Anterior cingulate cortex (tissue), 58 donors: ENCODE measurements around the gene HOMER2.

Source experiments
- DNase-seq, 58 donors: peaks; one replicate each; lab custom pipeline; 2025; lab: John Stamatoyannopoulos, UW

Gene HOMER2

DNA sequence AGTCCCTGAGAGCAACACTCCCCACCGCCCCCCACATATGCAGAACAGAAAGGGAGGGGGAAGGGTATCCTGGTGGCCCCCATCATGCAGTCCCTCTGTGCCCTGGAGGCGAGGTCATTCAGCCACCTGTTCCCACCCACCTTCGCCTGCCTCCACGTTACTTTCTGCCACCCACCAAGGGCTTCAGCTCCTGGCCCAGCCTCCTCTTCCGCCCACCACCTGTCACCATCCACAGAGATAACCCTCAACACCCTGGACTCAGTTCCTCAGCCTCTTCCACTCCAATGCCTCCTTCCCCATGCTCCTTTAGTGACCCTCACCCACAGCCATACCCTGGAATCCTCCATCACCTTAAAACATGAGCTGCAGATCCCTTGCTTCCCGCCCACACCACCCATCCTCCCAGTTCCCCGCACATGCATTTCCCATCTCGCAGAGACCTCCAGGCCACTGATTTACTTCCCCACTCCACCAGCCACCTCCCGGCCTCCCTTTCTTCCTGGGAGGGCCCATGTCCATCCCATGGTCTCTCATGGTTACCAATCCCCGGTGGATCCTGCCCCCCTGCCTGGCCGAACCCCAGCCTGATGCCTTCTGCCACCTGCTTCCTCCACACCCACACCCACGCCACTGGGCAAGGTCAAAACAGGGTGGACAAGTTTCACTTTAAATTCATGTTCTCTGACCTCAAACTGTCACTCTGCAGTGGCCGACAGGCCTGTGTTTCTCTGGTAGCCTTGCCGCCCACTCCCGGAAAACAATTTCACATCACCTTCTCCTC lies 18.2 kb downstream of the HOMER2 start:
- DNase-seq: no peak

DNA sequence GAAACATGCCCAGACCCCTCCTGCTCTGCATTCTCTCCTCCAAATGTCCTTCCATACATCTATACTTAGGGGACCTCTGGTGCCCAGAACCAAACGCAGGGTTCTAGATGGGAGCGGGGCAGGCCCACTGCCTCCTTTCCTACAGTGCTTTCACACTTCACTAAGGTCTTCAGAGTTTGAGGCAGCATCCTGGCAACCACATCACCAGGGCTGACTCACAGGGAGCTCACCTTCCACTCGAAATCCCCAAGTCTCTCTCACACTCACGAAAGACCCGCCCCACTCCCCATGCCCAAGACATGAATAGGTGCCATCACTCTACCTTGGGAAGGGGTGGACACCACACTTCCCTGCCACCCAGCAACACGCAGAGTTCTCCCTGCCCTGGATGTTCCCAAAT lies 18.9 kb downstream of the HOMER2 start:
- no peak for DNase-seq

DNA sequence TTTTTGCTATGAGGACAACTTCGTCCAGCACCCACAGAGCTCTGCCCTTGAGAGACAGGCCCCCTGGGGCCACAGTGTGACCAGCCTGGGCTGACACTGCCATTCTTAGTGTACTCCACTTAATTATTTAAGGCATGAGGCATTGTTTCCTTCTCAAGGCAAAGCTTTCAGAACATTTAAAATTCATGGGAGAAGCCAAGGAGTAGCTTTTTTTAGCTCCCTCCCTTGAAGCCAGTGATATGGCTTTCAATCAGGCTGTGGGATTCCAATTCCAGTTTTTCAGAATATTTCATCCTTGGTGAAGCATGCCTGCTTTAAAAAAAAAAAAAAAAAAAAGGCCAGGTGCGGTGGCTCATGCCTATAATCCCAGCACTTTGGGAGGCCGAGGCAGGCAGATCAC lies 21.3 kb downstream of the HOMER2 start:
- DNase-seq: peak in 1 of 58 donors; percentile 45

- DNase-seq: no peak
These were observed 22.1 kb downstream of the HOMER2 start for GRCh38 chr15:82930461-82930860.

- no peak for DNase-seq
These were observed 23.8 kb downstream of the HOMER2 start for GRCh38 chr15:82928711-82929110.

DNA sequence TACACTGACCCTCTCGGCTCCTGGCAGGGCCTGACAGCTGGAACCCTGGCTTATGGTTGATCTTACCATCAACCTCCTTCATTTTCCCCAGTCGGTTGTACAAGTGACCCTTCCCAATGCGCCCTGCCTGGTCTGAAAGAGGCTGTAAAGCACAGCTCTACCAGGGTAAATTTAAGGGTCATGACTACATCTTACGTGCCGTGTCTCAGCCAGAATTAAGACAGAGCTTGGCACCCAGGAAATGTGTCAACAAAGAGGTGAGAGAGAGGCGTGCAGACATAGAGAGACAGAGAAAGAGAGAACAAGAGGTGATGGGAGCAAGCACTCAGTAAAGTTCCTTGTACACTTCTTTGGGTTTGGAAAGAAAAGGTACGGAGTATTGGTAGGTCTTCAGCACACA lies 28.8 kb downstream of the HOMER2 start:
- DNase-seq: no peak

GRCh38 chr15:82922737-82923136 lies 29.8 kb downstream of the HOMER2 start:
- no peak for DNase-seq

DNA sequence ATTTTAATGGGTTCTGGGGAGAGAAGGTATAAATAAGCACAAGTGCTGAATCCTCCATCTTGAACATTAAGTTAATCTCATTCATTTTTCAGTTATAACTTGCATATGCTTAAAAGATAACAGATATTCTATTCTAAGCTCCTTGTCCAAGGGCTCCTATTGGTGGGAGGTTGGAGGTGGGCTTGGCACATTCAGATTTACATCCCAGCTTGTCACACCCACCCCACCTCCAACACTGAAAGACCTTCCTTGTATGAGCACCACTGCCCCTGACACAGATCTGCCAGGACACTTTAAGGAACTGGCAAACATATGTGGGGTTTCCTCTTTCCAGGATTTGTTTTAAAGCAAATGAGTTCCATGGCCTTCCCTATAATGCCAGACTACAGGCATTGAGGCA lies 30.6 kb downstream of the HOMER2 start:
- DNase-seq: no peak

DNA sequence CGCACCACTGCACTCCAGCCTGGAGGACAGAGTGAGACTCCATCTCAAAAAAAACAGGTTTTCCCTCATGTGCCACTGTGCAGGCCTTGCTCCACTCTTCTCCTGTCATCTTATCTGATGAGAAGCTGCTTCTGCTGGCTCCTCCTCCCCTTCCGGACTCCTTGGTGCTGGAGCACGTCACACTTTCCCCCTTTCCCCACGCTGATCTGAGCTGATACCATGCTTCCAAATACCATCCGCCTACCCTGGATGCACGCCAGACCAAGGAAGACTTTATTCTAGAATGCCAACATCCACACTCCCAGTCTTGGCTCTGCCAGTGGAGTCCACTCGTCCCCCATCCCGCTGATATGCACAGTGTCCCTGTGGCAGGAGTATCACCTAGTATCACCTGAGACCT lies 31.3 kb downstream of the HOMER2 start:
- peak in 3 of 58 donors; percentile 6 to 14 (median 10) for DNase-seq

- no peak for DNase-seq
These were observed 33.2 kb downstream of the HOMER2 start for GRCh38 chr15:82919231-82919886.

DNA sequence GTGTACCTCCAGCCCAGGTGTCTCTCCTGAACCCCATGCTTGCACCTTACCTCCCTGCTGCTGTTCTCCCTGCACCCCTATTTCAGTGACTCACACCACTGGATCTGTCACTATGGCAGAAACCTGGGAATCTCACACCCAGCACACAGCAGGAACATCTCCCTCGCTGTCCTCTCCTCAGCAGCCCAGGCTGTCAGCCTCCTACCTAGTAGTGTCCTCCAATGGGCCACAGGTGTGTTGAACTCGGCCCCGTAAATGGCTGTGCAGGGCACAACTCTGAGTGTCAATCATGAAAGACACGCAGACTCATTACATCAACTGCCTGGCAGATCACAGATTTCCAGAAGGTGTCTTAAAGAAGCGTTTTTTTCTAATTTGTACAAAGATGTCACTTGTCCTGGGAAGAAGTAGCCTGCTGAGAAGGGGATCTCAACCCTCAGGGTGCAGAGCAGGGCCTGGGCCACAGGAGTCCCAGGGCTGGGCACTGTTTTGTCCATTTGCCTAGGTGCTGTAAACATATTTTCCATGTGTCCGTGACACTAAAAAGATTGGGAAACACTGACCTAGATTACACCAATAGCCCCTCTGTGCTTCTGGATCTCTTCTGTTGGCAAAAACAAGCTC lies 33.8 kb downstream of the HOMER2 start:
- no peak for DNase-seq

- no peak for DNase-seq
These were observed 34.4 kb downstream of the HOMER2 start for GRCh38 chr15:82918162-82918561.

DNA sequence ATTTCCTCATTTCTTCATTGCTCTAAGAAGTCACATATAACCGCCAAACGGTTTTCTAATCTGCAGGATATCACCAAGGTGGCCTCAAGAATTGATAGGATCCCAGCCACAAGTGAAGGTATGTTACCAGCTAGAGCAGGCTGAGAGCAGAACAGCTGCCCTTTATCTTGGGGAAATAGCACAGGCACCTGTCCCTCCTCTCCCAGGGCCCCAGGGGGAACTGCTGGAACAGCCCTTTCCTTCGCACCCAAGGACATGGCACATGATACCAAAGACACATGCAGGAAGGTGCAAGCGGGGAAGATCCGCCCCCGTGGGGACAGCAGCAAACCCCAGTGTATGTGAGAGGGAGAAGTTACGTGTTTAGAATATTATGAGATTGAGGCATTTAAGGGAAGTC lies 35.3 kb downstream of the HOMER2 start:
- no peak for DNase-seq

- no peak for DNase-seq
These were observed 36.2 kb downstream of the HOMER2 start for GRCh38 chr15:82916161-82916952.

- no peak for DNase-seq
These were observed 38.1 kb downstream of the HOMER2 start for GRCh38 chr15:82914396-82914795.

DNA sequence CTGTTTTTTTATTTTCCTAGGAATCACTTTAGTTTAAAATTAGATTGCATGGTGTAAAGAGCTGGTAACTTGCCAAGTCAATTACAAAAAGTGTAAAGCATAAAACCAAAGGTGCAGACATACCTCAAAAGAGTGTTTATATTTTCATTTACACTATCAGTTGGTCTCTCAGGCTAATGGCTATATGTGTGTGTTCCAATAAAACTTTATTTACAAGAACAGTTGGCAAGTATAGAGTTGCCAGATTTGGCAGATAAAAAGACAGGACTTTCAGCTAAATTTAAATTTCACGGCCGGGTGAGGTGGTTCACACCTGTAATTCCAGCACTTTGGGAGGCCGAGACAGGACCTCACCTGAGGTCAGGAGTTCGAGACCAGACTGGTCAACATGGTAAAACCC lies 41.1 kb downstream of the HOMER2 start:
- no peak for DNase-seq

DNA sequence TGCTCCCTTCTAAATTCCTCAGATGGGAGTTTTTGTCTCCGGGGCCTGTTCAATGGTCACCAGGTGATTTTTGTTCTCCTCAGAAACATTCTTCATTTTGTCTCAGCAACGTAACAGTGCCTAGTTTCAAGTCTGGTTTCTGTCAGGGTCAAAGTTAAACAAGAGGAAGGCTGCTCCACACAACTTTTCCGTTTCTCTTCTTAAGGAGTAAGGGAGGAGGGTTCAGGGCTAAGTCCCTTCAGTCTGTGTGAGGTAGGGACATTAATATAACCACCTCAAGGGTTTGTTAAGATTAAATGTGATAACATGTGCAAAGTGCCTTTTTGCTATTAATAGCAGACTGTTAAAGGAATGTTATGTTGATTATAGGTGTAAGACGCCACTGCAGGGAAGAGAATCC lies 41.8 kb downstream of the HOMER2 start:
- DNase-seq: no peak

DNA sequence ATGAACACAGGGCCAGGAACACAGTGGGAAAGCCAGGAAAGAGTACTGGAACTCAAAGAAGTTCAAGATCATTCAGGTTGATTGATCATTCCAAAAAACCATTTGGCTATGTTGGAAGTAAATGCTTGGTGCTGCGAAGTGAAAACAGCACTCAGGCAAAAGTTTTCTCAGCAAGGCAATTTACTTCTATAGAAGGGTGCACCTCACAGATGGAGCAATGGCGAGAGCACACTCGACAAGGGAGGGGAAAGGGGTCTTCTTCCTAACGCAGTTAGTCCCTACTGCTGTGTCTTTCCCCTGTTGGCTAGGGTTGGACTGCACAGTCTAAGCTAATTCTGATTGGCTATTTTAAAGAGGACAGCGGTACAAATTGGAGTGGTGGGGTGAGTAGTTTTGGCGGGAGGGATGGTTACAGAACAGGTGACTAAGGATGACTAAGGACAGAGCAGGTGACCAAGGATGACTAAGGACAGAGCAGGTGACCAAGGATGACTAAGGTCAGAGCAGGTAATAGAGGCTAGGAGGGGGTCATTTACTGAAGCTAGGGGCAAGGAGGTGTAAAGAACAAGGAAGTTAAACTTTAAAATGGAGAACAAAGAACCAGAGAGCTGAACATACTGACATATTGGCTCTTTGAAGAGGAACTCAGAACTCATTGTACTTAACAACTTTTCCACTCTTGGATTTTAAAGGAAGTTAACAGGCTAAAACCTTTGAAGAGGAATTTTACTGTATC lies 43.3 kb downstream of the HOMER2 start:
- no peak for DNase-seq

DNA sequence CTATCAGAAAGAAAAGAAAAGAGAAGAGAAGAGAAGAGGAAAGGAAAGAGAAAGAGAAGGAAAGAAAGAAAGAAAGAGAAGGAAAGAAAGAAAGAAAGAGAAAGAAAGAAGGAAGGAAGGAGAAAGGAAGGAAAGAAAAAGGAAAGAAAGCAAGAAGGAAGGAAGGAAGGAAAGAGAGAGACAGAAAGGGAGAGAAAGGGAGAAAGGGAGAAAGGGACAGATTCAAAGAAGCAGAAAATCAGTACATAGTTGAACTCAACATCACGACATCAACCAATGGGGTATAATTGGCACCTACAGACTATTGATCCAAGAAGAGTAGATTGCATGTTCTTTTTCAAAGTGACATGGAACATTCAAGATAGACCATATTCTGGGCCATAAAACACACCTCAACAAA lies 45.2 kb downstream of the HOMER2 start:
- DNase-seq: no peak

- no peak for DNase-seq
These were observed 47.9 kb downstream of the HOMER2 start for GRCh38 chr15:82904574-82904973.
